ENCODE measurements around the gene ANO4. TPM values are rescaled to one million over a fixed set of nuclear protein-coding genes. Genes with fewer than 3 reads are reported as not detected.

The ANO4 gene
- total RNA-seq, 4 donors from 2014 or later = 0.06 TPM; not detected in 3

DNA sequence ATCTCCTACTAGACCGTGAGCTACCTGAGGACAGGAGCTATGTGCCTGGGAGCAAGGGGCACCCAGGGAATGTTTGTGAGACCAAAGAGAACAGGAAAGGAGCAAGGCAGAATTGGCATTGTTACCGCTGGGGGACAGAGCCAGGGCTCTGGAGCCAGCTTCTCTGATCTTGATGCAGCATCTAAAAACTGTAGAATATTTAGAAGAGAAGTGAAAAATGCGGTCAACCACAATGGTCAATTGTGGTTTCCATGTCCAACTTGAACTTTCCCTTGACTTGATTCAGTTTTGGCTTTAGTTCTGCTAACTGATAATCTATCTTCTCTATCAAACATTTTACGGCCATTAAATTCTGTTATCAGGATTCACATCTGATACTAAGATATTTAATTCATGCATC is 201.2 kb downstream of the ANO4 start:
- DNase-seq (ENCODE audit: low spot score in 2 of 2) = no peak
- TF ChIP-seq, protein P1, sequence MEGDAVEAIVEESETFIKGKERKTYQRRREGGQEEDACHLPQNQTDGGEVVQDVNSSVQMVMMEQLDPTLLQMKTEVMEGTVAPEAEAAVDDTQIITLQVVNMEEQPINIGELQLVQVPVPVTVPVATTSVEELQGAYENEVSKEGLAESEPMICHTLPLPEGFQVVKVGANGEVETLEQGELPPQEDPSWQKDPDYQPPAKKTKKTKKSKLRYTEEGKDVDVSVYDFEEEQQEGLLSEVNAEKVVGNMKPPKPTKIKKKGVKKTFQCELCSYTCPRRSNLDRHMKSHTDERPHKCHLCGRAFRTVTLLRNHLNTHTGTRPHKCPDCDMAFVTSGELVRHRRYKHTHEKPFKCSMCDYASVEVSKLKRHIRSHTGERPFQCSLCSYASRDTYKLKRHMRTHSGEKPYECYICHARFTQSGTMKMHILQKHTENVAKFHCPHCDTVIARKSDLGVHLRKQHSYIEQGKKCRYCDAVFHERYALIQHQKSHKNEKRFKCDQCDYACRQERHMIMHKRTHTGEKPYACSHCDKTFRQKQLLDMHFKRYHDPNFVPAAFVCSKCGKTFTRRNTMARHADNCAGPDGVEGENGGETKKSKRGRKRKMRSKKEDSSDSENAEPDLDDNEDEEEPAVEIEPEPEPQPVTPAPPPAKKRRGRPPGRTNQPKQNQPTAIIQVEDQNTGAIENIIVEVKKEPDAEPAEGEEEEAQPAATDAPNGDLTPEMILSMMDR (IDR thresholded peaks at IDR 0.05) = no peak
- no peak for TF ChIP-seq POLR2A (IDR thresholded peaks at IDR 0.05)
- no peak overlapping the region for H3K4me3 ChIP-seq (ENCODE audit: low read depth, poor library complexity, severe bottlenecking)
- intact Hi-C loops (cut with DNase I; ENCODE audit: low total_unique reads) = no loop called here
- WGBS, 2 donors = 78 to 81% methylated on average over 4 of the region's 4 CpGs

DNA sequence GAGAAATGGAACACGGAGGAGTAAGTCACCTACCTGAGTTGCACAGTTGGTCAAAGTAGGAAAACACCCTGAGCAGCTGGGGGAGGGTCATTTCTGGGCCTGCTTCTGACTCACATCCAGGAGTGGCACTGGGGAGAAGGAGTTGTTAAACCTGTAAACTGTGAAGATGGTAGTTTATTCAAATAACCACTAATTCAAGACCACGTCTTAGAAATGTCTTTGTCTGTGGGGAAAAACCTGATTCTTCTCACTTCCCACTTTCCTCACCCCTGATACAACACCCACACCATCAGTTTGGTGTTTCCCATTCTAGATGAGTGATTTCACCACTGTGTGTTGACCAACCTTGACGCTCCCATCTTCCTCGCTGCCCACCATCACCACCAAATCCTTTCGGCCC is 207.1 kb downstream of the ANO4 start:
- WGBS, 2 donors = 85 to 88% methylated on average over 5 of the region's 5 CpGs
- H3K4me3 ChIP-seq (ENCODE audit: low read depth, poor library complexity, severe bottlenecking) = no peak overlapping the region
- TF ChIP-seq, protein P1 (IDR thresholded peaks at IDR 0.05) = no peak
- TF ChIP-seq POLR2A (IDR thresholded peaks at IDR 0.05) = no peak
- intact Hi-C loops (cut with DNase I; ENCODE audit: low total_unique reads) = no loop called here
- DNase-seq (ENCODE audit: low spot score in 2 of 2) = no peak

DNA sequence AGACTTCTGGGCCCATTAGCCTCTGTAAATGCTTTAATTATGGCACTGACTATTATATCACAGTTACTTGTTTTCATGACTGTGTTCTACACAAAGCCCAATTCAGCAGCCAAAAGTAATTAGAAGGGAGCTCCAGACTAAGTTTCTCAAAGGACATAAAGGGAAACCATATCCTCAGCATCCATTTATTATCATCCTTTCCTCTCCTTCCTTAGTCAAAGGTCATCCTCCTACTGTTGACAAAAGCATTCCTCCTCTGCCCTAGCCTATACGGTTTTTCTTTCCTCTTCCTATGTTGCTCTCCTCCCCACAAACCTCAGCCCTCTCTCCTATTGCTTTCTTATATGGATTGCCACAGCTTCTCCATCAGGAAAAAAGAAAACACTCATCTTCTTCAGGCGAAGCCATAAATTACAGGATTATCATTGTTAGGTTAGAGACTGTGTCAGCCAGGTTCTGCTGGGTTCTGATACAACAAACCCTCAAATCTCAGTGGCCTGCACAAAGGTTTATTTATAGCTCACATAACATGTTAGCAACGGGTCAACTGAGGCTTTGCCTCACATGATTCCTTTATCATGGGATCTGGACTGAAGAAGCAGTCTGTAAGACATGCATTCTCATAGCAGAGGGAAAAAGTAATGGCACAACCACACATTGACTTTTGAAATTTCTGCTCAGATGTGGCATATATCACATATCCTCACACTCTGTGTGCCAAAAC is 208.3 kb downstream of the ANO4 start:
- WGBS, 2 donors = 58 to 62% methylated on average over 3 of the region's 3 CpGs
- no peak for DNase-seq (ENCODE audit: low spot score in 2 of 2)
- TF ChIP-seq, protein P1 (IDR thresholded peaks at IDR 0.05) = no peak
- no peak for TF ChIP-seq POLR2A (IDR thresholded peaks at IDR 0.05)
- intact Hi-C loops (cut with DNase I; ENCODE audit: low total_unique reads) = no loop called here
- H3K4me3 ChIP-seq (ENCODE audit: low read depth, poor library complexity, severe bottlenecking) = no peak overlapping the region

DNA sequence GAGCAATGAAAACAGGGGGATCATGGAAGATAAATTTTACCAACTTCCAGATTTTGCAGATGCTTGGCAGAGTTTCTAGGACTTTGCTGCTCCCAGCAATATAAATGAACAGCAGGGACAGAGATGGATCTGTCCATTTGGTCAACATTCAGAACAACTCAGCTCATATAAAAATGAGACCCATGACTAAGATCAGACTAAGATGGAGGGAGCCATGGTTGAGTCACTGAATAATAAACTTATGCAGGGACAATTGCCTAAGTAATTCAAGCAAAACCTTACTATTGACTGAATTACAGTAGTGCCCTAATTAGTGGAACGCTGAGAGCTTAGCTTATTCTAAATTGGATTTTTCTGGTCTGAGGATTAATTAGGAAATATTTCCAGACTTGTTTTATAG is 210.3 kb downstream of the ANO4 start:
- 82 to 90% methylated on average over 1 of the region's 1 CpG for WGBS, 2 donors
- TF ChIP-seq, protein P1 (IDR thresholded peaks at IDR 0.05) = no peak
- no peak for TF ChIP-seq POLR2A (IDR thresholded peaks at IDR 0.05)
- intact Hi-C loops (cut with DNase I; ENCODE audit: low total_unique reads) = no loop called here
- no peak for DNase-seq (ENCODE audit: low spot score in 2 of 2)
- H3K4me3 ChIP-seq (ENCODE audit: low read depth, poor library complexity, severe bottlenecking) = no peak overlapping the region

DNA sequence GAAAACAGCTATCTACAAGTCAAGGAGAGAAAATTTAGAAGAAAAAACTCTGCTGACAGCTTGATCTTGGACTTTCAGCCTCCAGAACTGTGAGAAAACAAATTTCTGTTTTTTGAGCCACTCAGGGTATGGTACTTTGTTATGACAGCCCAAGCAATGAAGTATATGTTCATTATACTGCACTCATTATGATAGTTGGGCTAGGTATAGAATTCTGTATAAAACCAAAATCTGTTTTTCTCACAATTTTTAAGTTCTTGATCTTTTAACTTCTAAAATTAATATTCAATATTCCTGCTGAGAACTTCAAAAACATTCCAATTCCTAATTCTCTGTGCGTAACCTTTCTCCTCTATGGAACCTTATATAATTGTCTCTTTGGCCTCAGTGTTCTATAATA is 214.7 kb downstream of the ANO4 start:
- TF ChIP-seq, protein P1 (IDR thresholded peaks at IDR 0.05) = no peak
- DNase-seq (ENCODE audit: low spot score in 2 of 2) = no peak
- intact Hi-C loops (cut with DNase I; ENCODE audit: low total_unique reads) = no loop called here
- 89 to 94% methylated on average over 1 of the region's 1 CpG for WGBS, 2 donors
- no peak overlapping the region for H3K4me3 ChIP-seq (ENCODE audit: low read depth, poor library complexity, severe bottlenecking)

DNA sequence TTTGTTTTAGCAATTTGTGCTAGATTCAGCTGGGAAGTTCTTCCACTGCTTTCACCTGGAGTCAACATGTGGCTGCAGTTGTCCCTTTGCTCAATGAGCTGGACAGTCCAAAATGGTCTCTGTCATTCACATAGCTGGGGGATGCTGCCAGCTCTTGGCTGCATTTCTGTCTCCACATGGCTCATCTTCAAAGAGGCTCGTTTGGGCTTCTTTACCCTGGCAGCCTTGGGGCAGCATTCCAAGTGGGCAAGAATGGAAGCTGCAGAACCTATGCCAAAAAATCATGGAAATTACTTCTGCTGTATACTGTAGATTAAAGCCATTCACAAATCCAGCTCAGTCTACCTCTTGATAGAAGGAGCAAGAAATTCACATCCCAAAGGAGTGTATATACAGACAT is 216.3 kb downstream of the ANO4 start:
- TF ChIP-seq, protein P1 (IDR thresholded peaks at IDR 0.05) = no peak
- TF ChIP-seq POLR2A (IDR thresholded peaks at IDR 0.05) = no peak
- no peak for DNase-seq (ENCODE audit: low spot score in 2 of 2)
- intact Hi-C loops (cut with DNase I; ENCODE audit: low total_unique reads) = no loop called here
- 4 to 5% methylated on average over 1 of the region's 1 CpG for WGBS, 2 donors
- no peak overlapping the region for H3K4me3 ChIP-seq (ENCODE audit: low read depth, poor library complexity, severe bottlenecking)

Data from lower leg skin (tissue), 4 donors.